Neural progenitor cell (in vitro differentiated cells): Measurements from ENCODE around the gene ZFP57. TPM values are rescaled to one million over a fixed set of nuclear protein-coding genes. Genes with fewer than 3 reads are reported as not detected.

Experiments
- DNase-seq: peaks from one replicate; pipeline ENCODE4 v3.0.0-alpha.2; 2016; ENCODE audit warnings: low spot score
- H2AFZ ChIP-seq: fragments of 200-600 bp; sonication (generic); replicated peaks from 2 replicates; pipeline ENCODE4 v1.6.1; 2016; ENCODE audit warnings: antibody characterized with exemption
- H3F3A ChIP-seq: fragments of 200-600 bp; sonication (generic); 2 replicates; pipeline ENCODE4 v1.6.1; 2016; ENCODE audit warnings: antibody characterized with exemption, low read depth
- H3K27ac ChIP-seq: fragments of 200-600 bp; sonication (generic); 2 replicates; pipeline ENCODE4 v1.5.1; 2016; ENCODE audit warnings: mild to moderate bottlenecking
- H3K27me3 ChIP-seq: fragments of 200-600 bp; sonication (generic); 2 replicates; pipeline ENCODE4 v1.6.1; 2016; ENCODE audit warnings: mild to moderate bottlenecking, moderate library complexity
- H3K36me3 ChIP-seq: fragments of 200-600 bp; sonication (generic); 2 replicates; pipeline ENCODE4 v1.5.1; 2016
- H3K4me1 ChIP-seq: fragments of 200-600 bp; sonication (generic); 2 replicates; pipeline ENCODE4 v1.6.1; 2016; ENCODE audit warnings: mixed run types
- H3K4me2 ChIP-seq: fragments of 200-600 bp; sonication (generic); 2 replicates; pipeline ENCODE4 v1.6.1; 2016
- H3K4me3 ChIP-seq: fragments of 200-600 bp; sonication (generic); 2 replicates; pipeline ENCODE4 v1.5.1; 2016
- H3K79me2 ChIP-seq: fragments of 200-600 bp; sonication (generic); 2 replicates; pipeline ENCODE4 v1.6.1; 2016; ENCODE audit warnings: low read depth
- H3K9ac ChIP-seq: fragments of 200-600 bp; sonication (generic); 2 replicates; pipeline ENCODE4 v1.6.1; 2016
- H3K9me3 ChIP-seq: fragments of 200-600 bp; sonication (generic); 2 replicates; pipeline ENCODE4 v1.5.1; 2016; ENCODE audit warnings: low read depth
- H4K20me1 ChIP-seq: fragments of 200-600 bp; sonication (generic); 2 replicates; pipeline ENCODE4 v1.6.1; 2016; ENCODE audit warnings: low read depth
- H3K27ac Mint-ChIP-seq: 3 replicates; pipeline ENCODE4 v1.8.0; 2021; ENCODE audit warnings: mixed read lengths
- H3K27me3 Mint-ChIP-seq: 2 replicates; pipeline ENCODE4 v1.8.0; 2022; ENCODE audit warnings: low read depth, mild to moderate bottlenecking, inconsistent platforms, moderate library complexity, mixed read lengths; ENCODE audit not compliant: insufficient read depth
- H3K36me3 Mint-ChIP-seq: 3 replicates; pipeline ENCODE4 v1.8.0; 2021; ENCODE audit warnings: mixed read lengths
- H3K4me1 Mint-ChIP-seq: 3 replicates; pipeline ENCODE4 v1.8.0; 2021; ENCODE audit warnings: mixed read lengths
- H3K4me3 Mint-ChIP-seq: 3 replicates; pipeline ENCODE4 v1.8.0; 2021; ENCODE audit warnings: mild to moderate bottlenecking, moderate library complexity, mixed read lengths
- H3K9me3 Mint-ChIP-seq: 3 replicates; pipeline ENCODE4 v1.8.0; 2020; ENCODE audit warnings: mixed read lengths
- CTCF ChIP-seq: fragments of 200-600 bp; sonication (generic); IDR thresholded peaks from 2 replicates; pipeline ENCODE4 v1.5.1; 2017; ENCODE audit warnings: antibody characterized with exemption, mild to moderate bottlenecking
- EZH2 ChIP-seq: fragments of 200-600 bp; sonication (generic); IDR thresholded peaks from 2 replicates; pipeline ENCODE4 v1.6.1; 2017; ENCODE audit warnings: antibody characterized with exemption, mild to moderate bottlenecking, moderate library complexity
- EZH2phosphoT487 ChIP-seq: fragments of 200-600 bp; sonication (generic); IDR thresholded peaks from 2 replicates; pipeline ENCODE4 v1.6.1; 2017; ENCODE audit warnings: antibody characterized with exemption
- total RNA-seq: library from RNA; depleted of rRNA; stranded (reverse); fragments of >200 nt; gene quantifications from 2 replicates; pipeline ENCODE4 v1.2.3, GENCODE V29; 2015; ENCODE audit warnings: low replicate concordance

Gene ZFP57
- total RNA-seq, 1 donor from 2014 or later: not detected

GRCh38 chr6:29627755-29628418 lies 53.1 kb downstream of the ZFP57 start:
- Histone ChIP-seq H3K4me3 (peak overlapping the region; percentile 96), H3K4me1 (peaks cover 66% of the 10 kb centered on the region), H4K20me1 (peaks cover 78% of the 10 kb centered on the region), H3K9ac (peak overlapping the region; percentile 41), H3K36me3 (no peaks in the 10 kb centered on the region), H2AFZ (peak overlapping the region; percentile 15), H3F3A (peaks cover 82% of the 10 kb centered on the region), H3K4me2 (peak overlapping the region; percentile 97), H3K79me2 (peaks cover 36% of the 10 kb centered on the region), H3K9me3 (no peaks in the 10 kb centered on the region), H3K27me3 (peaks cover 34% of the 10 kb centered on the region), H3K27ac (no peak overlapping the region)
- Mint-ChIP-seq H3K27ac (peak overlapping the region; percentile 80), H3K9me3 (no peaks in the 10 kb centered on the region), H3K4me3 (peak overlapping the region; percentile 92), H3K36me3 (peaks cover 11% of the 10 kb centered on the region), H3K27me3 (peaks cover 11% of the 10 kb centered on the region), H3K4me1 (peaks cover 74% of the 10 kb centered on the region)
- TF ChIP-seq EZH2phosphoT487 (no peak), EZH2 (no peak), CTCF (no peak)
- peak; percentile 91 for DNase-seq

GRCh38 chr6:29626948-29627754 lies 53.8 kb downstream of the ZFP57 start:
- peaks cover 11% of the 10 kb centered on the region for H3K27me3 Mint-ChIP-seq
- DNase-seq: peak; percentile 58
- peak overlapping the region; percentile 41 for H3K9ac ChIP-seq
- peak overlapping the region; percentile 97 for H3K4me2 ChIP-seq
- H3F3A ChIP-seq: peaks cover 84% of the 10 kb centered on the region
- no peak overlapping the region for H2AFZ ChIP-seq
- H3K27ac Mint-ChIP-seq: peak overlapping the region; percentile 55
- H3K9me3 ChIP-seq: no peaks in the 10 kb centered on the region
- peaks cover 35% of the 10 kb centered on the region for H3K79me2 ChIP-seq
- H3K4me3 Mint-ChIP-seq: peak overlapping the region; percentile 88
- peaks cover 74% of the 10 kb centered on the region for H3K4me1 ChIP-seq
- no peak for TF ChIP-seq EZH2phosphoT487
- no peak for TF ChIP-seq CTCF
- TF ChIP-seq EZH2: no peak
- peaks cover 86% of the 10 kb centered on the region for H4K20me1 ChIP-seq
- H3K9me3 Mint-ChIP-seq: no peaks in the 10 kb centered on the region
- H3K27ac ChIP-seq: no peak overlapping the region
- H3K36me3 Mint-ChIP-seq: peaks cover 18% of the 10 kb centered on the region
- H3K4me3 ChIP-seq: peak overlapping the region; percentile 96
- H3K4me1 Mint-ChIP-seq: peaks cover 81% of the 10 kb centered on the region
- peaks cover 34% of the 10 kb centered on the region for H3K27me3 ChIP-seq
- H3K36me3 ChIP-seq: no peaks in the 10 kb centered on the region

GRCh38 chr6:29625337-29625930 lies 55.5 kb downstream of the ZFP57 start:
- Histone ChIP-seq H3K4me2 (peak overlapping the region; percentile 97), H3K9me3 (no peaks in the 10 kb centered on the region), H3F3A (peaks cover 70% of the 10 kb centered on the region), H3K9ac (no peak overlapping the region), H3K27me3 (peaks cover 17% of the 10 kb centered on the region), H3K4me3 (peak overlapping the region; percentile 21), H3K36me3 (no peaks in the 10 kb centered on the region), H4K20me1 (peaks cover 82% of the 10 kb centered on the region), H3K79me2 (peaks cover 27% of the 10 kb centered on the region), H3K4me1 (peaks cover 63% of the 10 kb centered on the region), H2AFZ (no peak overlapping the region), H3K27ac (no peak overlapping the region)
- Mint-ChIP-seq H3K27me3 (peaks cover 2% of the 10 kb centered on the region), H3K36me3 (peaks cover 34% of the 10 kb centered on the region), H3K9me3 (no peaks in the 10 kb centered on the region), H3K4me1 (peaks cover 82% of the 10 kb centered on the region), H3K4me3 (peak overlapping the region; percentile 47), H3K27ac (no peak overlapping the region)
- no peak for DNase-seq
- no peak for TF ChIP-seq CTCF
